ENCODE results near the gene SPRY1.

Gene SPRY1

GRCh38 chr4:123379392-123379791, 17.2 kb upstream of the SPRY1 start:
- no peak for DNase-seq (ENCODE audit: low spot score)

GRCh38 chr4:123380728-123381716, 15.6 kb upstream of the SPRY1 start:
- no peak for DNase-seq (ENCODE audit: low spot score)

- no peak for DNase-seq (ENCODE audit: low spot score)
These were observed 14.6 kb upstream of the SPRY1 start for GRCh38 chr4:123381996-123382395.

- no peak for DNase-seq (ENCODE audit: low spot score)
These were observed 13.0 kb upstream of the SPRY1 start for GRCh38 chr4:123383566-123383965.

GRCh38 chr4:123386609-123387008, 10.0 kb upstream of the SPRY1 start:
- no peak for DNase-seq (ENCODE audit: low spot score)

GRCh38 chr4:123390846-123391456, 5.6 kb upstream of the SPRY1 start:
- DNase-seq (ENCODE audit: low spot score): peak; percentile 22

- no peak for DNase-seq (ENCODE audit: low spot score)
These were observed 2.9 kb upstream of the SPRY1 start for GRCh38 chr4:123393721-123394120.

GRCh38 chr4:123397144-123398065, 810 bp downstream of the SPRY1 start:
- DNase-seq (ENCODE audit: low spot score): peak; percentile 31

- peak; percentile 40 for DNase-seq (ENCODE audit: low spot score)
These were observed 1.7 kb downstream of the SPRY1 start for GRCh38 chr4:123398066-123398852.

- peak; percentile 23 for DNase-seq (ENCODE audit: low spot score)
These were observed 2.4 kb downstream of the SPRY1 start for GRCh38 chr4:123398853-123399626.

GRCh38 chr4:123399627-123400358, 3.2 kb downstream of the SPRY1 start:
- no peak for DNase-seq (ENCODE audit: low spot score)

GRCh38 chr4:123401271-123402120, 4.9 kb downstream of the SPRY1 start:
- DNase-seq (ENCODE audit: low spot score): no peak

- no peak for DNase-seq (ENCODE audit: low spot score)
These were observed 5.5 kb downstream of the SPRY1 start for GRCh38 chr4:123402121-123402465.

GRCh38 chr4:123403080-123403604, 6.5 kb downstream of the SPRY1 start:
- DNase-seq (ENCODE audit: low spot score): no peak

- DNase-seq (ENCODE audit: low spot score): no peak
These were observed 7.9 kb downstream of the SPRY1 start for GRCh38 chr4:123404533-123404932.

- DNase-seq (ENCODE audit: low spot score): no peak
These were observed 8.8 kb downstream of the SPRY1 start for GRCh38 chr4:123405267-123405865.

GRCh38 chr4:123406872-123407271, 10.3 kb downstream of the SPRY1 start:
- DNase-seq (ENCODE audit: low spot score): no peak

Measured in SK-N-DZ (cell line).